HCT116 (cell line): ENCODE measurements around the gene PCDHGA1.

ENCODE experiments used
- ATF3 ChIP-seq: IDR thresholded peaks from 2 replicates; pipeline ENCODE4 v1.6.1; 2012
- CTCF ChIP-seq, 3 experiments: fragments of 200-600 bp in 1 of 3; sonication (generic) in 1 of 3; IDR thresholded peaks in 2 of 3; conservative IDR thresholded peaks in 1 of 3; 2 replicates each; pipeline ENCODE4 v1.5.1; 2012 to 2017; ENCODE audit warnings: low read depth in 2 of 3, low read length in 2 of 3, antibody characterized with exemption in 1 of 3, borderline replicate concordance in 1 of 3, control low read depth in 1 of 3, mild to moderate bottlenecking in 1 of 3, mixed read lengths in 1 of 3, mixed run types in 1 of 3, moderate library complexity in 1 of 3; ENCODE audit not compliant: insufficient read depth in 1 of 3
- EZH2 ChIP-seq: fragments of 200-600 bp; sonication (generic); IDR thresholded peaks from 2 replicates; pipeline ENCODE4 v1.6.1; 2017; ENCODE audit warnings: antibody characterized with exemption, mixed run types
- JUND ChIP-seq: IDR thresholded peaks from 2 replicates; pipeline ENCODE4 v1.6.1; 2012
- MAX ChIP-seq: IDR thresholded peaks from 2 replicates; pipeline ENCODE4 v1.6.1; 2012
- POLR2A ChIP-seq: IDR thresholded peaks from 2 replicates; pipeline ENCODE4 v1.7.0; 2011; ENCODE audit warnings: borderline replicate concordance; ENCODE audit not compliant: insufficient read depth, insufficient read length; ENCODE audit errors: extremely low read depth
- RAD21 ChIP-seq: IDR thresholded peaks from 2 replicates; pipeline ENCODE4 v1.6.1; 2012; ENCODE audit warnings: low read depth, mild to moderate bottlenecking
- REST ChIP-seq: IDR thresholded peaks from 2 replicates; pipeline ENCODE4 v1.6.1; 2012; ENCODE audit warnings: low read depth
- YY1 ChIP-seq: IDR thresholded peaks from 2 replicates; pipeline ENCODE4 v1.6.1; 2011; ENCODE audit warnings: low read length, low read depth, moderate library complexity, mild to moderate bottlenecking; ENCODE audit not compliant: insufficient replicate concordance; ENCODE audit errors: extremely low read depth
- ZNF274 ChIP-seq: fragments of 200-500 bp; sonication (Bioruptor generic); IDR thresholded peaks from 2 replicates; pipeline ENCODE4 v1.6.1; 2014; ENCODE audit warnings: mild to moderate bottlenecking, low read depth, low read length, inconsistent platforms

GRCh38 chr5:141313711-141314110, 16.6 kb upstream of the PCDHGA1 start:
- TF ChIP-seq POLR2A (no peak), REST (no peak), JUND (no peak), CTCF (IDR thresholded peaks at IDR 0.05 in 2 of 3, conservative IDR thresholded peaks at IDR 0.05 in 1 of 3; ENCODE audit: borderline replicate concordance in 1 of 3, insufficient read depth in 1 of 3, low read depth in 2 of 3, low read length in 2 of 3) (no peak), MAX (no peak), ZNF274 (no peak), YY1 (no peak), EZH2 (no peak), RAD21 (no peak), ATF3 (no peak)
